T-helper 1 cell treated with Interleukin-12 subunit alpha and Interleukin-12 subunit beta and Interleukin-4 antibody, amounts not matched to agents 30 ng/mL and 1 ng/mL, for 36 hours (primary cell): ENCODE measurements around the gene ARMC2. TPM values are rescaled to one million over a fixed set of nuclear protein-coding genes. Genes with fewer than 3 reads are reported as not detected.
"Not testable (repeated sequence)": the region's sequence is repeated elsewhere in the genome, so short reads cannot be mapped to it uniquely, and the experiment has no call there.

Source experiments
- intact Hi-C: fragments of 100-400 bp; cut with micrococcal nuclease; formaldehyde crosslinking; loops from one replicate; pipeline ENCODE4 v1.15.1; 2024
- total RNA-seq: library from RNA; stranded (reverse); gene quantifications from 2 replicates; pipeline ENCODE4 v1.2.3, GENCODE V29; 2022

ARMC2 gene, protein sequence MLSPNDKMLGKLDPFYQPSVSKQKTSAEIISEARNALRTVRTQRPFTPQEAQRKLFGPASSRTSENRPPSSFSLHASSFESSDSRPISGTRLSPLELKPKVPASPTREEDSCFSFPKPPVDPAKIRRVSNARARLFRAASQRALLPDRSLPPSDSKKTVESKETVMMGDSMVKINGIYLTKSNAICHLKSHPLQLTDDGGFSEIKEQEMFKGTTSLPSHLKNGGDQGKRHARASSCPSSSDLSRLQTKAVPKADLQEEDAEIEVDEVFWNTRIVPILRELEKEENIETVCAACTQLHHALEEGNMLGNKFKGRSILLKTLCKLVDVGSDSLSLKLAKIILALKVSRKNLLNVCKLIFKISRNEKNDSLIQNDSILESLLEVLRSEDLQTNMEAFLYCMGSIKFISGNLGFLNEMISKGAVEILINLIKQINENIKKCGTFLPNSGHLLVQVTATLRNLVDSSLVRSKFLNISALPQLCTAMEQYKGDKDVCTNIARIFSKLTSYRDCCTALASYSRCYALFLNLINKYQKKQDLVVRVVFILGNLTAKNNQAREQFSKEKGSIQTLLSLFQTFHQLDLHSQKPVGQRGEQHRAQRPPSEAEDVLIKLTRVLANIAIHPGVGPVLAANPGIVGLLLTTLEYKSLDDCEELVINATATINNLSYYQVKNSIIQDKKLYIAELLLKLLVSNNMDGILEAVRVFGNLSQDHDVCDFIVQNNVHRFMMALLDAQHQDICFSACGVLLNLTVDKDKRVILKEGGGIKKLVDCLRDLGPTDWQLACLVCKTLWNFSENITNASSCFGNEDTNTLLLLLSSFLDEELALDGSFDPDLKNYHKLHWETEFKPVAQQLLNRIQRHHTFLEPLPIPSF
- 5.6 and 6.1 TPM in 2 replicates for total RNA-seq

DNA sequence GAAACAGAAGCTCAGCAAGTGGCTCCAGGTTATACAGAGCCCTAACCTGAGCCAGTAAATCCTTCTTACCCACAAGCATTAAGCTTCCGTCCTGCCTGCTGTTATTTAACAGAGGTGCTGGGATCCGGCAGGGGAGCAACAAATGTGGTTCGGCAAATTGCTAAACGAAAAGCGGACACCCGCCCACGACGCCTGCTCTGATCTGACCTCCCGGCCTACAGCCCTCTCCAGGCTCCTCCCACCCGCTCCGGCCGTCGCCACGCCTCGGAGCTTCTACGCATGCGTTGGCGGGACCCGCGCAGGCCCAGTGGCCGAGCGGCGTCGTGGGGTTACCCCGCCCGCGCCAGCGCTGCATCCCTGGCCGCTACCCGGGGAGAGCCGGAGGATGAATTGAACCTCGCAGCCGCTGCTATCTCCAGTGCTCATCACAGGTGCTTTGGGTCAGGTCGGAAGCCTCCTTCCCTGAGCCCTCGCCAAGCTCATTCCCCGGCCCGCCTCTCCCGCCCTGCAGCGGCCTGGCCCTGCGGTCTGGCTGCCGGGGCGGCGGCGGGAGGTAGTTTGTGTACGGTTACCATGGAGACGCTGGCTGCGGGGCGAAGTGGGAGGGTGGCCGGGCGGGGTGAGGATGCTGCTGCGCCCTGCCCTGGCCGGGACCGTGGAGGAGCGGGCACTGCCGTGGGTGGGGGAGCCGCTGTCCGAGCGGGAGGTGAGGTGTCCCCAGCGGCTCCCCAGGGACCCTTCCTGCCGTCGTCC, at the start of gene ARMC2:
Gene ARMC2, plus strand, starts transcription at position 307 of the 753 bp plus-strand sequence. CDS start 5,846 bp downstream, outside the sequence.
- intact Hi-C loops: loop anchor here (1.0 to 2.0 kb wide), 8 partner anchors 13 to 289 kb away; partner anchors contain the start of gene CEP57L1

DNA sequence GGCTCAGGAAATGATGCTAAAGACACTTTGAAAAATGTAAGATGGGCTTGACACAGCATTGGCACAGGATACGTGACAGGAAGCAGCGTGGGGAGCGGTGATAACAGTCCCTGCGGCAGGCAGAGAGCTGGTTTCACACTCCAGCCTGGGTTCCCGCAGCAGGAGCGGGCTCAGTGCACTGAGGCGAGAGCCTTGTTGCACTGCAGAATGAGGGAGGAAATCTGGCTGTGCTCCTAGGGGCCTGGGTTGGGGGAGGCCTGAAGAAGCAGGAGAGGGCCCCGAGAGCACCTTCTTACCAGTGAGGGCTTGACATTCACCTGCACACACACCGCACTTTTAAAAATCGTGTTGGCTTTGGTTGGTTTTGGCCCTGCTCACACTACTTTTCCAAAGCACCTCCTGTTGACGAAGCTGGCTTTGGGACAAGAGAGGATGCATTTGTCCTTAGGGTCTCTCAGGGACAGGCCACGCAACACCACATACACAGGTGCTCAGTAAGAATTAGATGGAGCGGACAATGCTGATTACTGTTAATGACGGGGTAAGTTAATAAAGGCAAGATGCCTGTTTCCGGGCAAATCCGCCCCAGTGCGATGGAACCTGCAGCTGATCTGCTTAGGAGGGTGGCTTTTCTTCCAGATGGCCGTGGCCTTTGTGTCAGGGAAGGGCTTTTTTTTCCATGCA, 49.4 kb upstream of the ARMC2 start:
- intact Hi-C loops: loop anchor here (1.0 to 5.0 kb wide), 3 partner anchors 36 to 242 kb away; no protein-coding TSS in a partner anchor

DNA sequence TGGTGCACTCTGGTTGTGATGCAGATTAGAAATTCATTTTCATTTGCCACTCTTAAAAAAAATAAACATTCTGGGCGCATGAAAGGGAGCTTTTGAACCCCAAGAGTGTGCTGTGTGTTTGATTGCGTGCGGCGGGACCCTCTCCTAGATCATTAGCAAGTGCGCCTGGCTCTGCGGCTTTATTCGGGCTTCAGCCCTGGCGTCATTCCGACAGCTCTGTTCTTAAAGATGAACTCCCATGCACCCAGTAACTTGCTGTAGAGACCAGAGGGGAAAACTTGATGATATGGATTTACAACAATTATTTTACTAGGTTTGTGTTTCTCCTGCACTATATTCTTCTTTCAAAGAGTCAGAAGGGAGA, 48.9 kb upstream of the ARMC2 start:
- intact Hi-C loops: loop anchor here (5.0 kb wide), 2 partner anchors 93 to 242 kb away; no protein-coding TSS in a partner anchor

DNA sequence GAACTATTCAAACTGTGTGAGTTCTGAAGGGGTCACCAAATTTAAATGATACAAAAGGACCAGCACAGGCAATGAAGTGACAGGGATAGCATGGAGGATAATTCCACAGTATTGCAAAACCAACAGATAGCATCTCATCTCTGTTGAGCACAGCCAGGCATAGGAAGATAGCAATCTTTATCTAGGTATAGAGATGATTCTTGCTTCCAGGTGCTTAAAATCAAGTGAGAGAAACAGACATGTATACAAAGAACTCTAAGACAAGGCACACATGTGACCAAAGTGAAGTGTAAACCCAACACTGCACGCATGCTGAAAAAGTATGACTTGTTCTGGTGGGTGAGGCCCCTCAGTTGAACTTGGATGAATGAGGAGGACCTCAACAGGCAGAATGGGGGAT, 48.4 kb upstream of the ARMC2 start:
- intact Hi-C loops: loop anchor here (5.0 kb wide), 2 partner anchors 93 to 242 kb away; no protein-coding TSS in a partner anchor

DNA sequence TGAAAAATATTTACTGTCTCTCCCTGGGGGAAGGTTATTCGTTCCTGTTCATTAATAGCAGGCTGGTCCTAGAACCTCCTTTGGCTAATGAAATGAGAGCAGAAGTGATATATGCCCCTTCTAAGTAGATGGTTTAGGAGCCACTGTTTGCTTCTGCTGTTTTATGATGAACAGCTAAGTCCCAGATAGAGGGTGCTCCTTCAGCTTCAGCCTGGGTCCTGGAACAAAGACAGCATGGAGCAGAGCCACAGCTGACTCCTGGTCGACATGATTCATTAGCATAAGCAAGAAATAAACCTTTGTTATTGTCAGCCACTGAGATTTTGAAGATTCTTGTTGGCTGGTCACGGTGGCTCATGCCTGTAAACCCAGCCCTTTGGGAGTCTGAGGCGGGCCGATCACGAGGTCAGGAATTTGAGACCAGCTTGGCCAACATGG, 47.8 kb upstream of the ARMC2 start:
- intact Hi-C loops: no loop called here

DNA sequence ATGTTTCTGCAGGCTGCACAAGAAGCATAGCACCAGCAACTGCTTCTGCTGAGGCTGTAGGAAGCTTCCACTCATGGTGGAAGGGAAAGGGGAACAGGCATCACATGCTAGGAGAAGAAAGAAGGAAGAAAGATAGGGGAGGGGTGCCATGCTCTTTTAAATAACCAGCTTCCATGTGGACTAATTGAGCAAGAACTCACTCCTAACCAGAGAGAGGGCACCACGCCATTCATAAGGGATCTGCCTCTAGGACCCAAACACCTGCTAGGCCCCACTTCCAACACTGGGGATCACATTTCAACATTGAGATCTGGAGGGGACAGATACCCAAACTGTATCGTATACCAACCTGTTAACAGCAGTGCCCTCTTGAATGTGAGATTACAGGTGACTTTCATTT, 46.9 kb upstream of the ARMC2 start:
- intact Hi-C loops: no loop called here

DNA sequence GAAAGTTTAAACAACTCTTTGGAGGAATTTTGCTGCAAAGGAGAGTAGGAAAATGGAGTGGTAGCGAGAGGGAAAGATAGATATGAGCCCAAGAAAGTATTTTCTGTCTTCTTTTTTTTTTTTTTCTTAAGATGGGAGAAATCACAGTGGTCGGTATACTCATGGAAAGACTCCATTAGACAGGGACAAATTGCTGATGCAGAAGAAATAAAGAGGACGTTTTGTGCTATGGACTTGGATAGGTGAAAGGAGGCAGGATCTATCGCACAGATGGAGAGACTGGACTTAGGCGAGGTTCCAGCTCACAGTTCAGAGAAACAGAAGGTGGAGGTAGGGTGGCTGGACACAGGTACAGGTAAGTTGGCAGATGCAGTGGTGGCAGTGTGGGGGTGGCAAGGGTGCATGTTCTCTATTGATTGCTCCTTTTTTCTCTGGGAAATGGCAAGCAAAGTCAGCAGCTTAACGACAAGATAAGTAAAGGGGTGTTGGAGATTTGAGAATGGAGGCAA, 44.2 kb upstream of the ARMC2 start:
- intact Hi-C loops: no loop called here

DNA sequence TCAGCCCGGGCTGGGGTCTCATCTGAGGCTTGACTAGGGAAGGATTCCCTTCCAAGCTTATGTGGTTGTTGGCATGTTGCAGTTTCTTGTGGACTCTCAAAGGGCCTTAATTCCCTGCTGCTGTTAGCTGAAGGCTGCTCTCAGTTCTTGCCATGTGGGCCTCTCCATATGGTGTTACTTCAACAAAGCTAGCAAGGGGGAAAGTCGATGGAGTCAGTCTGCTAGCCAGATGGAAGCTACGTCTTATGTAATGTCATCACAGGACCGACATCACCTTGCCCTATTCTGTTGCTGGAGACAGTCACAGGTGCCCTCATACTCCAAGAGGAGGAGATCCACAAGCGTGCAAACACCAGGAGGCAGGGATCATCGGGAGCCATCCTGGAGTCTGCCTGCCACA, 43.3 kb upstream of the ARMC2 start:
- intact Hi-C loops: no loop called here

DNA sequence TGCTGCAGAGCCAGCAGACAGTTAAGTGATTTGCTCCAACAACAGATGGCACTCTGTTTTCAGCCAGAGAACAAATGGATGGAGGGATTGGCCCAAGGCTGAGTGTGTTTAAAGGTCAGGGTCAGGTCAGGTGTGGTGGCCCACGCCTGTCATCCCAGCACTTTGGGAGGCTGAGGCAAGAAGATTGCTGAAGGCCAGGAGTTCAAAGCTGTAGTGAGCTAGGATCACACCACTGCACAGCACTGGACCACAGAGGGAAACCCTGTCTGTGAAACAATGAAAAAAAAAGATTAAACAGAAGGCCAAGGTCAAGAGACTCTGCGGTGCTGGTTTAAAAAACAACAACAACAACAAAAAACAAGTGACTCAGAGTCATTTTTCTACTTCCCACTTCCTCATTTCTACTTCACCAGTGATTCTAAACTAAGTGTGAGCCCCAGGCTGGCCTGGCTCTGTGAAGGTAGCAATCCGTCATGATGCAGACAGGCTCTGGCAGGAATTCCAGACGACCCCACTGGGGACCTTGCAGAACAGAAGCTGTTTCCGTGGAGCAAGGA, 42.5 kb upstream of the ARMC2 start:
- intact Hi-C loops: no loop called here

DNA sequence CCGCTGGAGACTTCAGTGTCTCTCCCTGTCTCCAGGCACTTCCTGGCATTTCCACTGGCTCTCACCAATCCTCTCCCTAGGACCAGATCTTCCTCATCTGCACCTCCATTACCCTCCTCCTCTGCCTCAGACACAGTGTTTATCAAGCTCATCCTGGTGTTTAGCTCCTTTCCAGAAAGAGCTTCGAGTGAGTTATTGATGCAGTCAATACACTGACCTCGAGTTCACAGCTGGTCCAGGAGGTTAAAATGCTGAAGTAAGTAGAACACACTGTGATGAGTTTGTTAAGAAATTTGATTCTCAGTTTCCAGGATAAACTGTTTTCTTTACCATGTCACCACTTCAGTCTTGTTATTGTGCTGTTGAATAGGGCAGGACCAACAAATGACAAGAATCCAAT, 42.1 kb upstream of the ARMC2 start:
- intact Hi-C loops: no loop called here

DNA sequence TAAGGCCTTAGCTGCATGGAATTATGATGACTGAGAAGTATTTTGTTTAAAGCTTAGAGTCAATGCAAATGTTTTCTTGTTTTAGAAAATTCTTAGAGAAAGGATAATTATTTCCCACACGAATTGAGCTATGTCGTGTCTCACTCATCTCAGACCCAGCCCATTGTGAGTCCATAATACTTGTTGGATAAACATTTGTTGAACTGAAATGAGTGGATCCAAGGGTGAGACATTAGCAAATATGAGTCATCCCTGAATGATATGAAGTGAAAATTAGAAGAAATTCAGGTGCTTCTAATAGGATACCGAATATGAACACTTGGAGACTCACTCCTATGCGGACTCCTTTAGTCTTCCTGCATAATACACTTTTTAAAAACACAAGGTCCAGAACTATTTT, 41.6 kb upstream of the ARMC2 start:
- intact Hi-C loops: no loop called here

DNA sequence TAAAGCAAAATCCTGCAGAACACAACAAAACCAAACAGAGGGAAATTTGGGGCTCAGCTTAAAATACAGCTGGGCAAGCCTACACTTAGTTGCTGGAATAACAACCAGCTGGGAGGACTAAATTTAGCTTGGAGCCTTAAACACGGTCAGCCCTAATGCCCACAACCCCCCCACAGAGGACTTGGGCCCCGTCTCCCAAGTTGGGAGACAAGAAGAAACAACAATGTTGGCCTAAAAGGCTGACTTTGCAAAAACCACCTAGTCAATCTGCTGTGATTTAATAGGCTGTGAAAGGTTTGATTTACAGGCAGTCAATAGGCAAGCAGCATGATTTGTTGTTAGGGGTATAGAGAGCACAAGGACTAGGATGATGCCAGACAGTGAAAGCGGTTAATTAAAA, 40.3 kb upstream of the ARMC2 start:
- intact Hi-C loops: no loop called here

DNA sequence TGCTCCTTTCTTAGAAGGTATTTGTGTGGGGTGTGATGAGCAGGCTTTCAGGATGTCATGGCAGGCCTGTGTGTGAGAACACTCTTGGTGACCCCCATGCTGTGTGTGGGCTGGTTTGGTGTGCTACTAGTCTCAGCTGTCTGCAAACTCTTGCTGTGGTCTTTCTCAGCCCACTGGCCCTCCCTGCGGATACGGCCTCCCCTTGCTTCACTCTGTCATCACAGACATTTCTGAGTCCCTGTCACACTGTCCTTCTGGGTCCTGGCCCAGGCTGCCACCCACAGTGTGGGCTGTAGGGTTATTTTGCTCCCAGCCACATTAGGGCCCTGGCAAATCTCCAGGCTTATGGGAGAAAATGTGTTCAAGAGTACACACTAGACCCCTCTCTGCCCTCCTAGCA, 39.0 kb upstream of the ARMC2 start:
- intact Hi-C loops: no loop called here

DNA sequence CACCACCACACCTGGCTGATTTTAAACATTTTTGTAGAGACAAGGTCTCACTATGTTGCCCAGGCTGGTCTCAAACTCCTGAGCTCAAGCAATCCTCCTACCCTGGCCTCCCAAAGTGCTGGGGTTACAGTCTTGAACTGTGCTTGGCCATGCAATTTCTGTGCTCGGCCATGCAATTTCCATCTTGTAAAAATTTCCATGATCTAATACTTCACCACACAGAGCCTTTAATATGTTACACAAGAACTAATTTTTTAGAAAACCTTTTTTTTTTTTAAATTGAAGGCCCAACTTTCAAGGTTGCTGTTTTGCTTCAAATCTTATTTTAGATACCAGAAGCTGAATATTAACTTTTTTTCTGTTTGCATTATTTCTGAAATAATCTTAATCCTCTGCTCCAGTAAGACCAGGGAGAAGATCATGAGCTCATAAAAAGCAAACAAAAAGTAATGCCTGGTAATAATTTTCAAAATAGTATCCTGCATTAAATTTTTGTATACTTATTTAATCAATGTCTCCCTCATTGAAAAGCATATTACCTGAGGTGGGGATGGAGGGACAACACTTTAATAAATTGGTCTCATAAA, 38.1 kb upstream of the ARMC2 start:
- intact Hi-C loops: no loop called here

DNA sequence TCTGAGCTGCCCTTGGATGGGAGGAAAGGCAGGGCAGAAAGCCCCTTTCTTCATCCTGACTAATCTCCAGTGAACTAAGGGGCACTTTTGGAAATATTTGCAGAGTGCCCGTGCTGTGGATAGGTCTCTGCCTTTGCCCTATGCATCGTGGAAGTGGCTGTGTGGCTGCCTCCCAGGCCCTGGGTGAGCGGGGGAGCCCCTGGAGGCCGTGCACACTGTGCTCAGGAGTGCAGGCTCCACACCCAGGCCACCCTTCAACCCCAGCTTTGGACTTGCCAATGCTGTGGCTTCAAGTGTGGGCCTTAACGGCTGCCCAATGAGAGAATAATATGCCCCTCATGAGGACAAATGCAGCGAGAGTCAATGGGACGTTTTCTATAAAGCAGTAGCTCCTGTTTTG, 36.7 kb upstream of the ARMC2 start:
- intact Hi-C loops: no loop called here

DNA sequence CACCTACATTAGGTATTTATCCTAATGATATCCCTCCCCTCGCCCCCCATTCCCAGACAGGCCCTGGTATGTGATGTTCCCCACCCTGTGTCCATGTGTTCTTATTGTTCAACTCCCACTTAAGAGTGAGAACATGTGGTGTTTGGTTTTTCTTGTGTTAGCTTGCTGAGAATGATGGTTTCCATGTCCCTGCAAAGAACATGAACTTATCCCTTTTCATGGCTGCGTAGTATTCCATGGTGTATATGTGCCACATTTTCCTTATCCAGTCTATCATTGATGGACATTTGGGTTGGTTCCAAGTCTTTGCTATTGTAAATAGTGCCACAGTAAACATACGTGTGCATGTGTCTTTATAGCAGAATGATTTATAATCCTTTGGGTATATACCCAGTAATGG, 35.0 kb upstream of the ARMC2 start:
- intact Hi-C loops: not testable (repeated sequence)

DNA sequence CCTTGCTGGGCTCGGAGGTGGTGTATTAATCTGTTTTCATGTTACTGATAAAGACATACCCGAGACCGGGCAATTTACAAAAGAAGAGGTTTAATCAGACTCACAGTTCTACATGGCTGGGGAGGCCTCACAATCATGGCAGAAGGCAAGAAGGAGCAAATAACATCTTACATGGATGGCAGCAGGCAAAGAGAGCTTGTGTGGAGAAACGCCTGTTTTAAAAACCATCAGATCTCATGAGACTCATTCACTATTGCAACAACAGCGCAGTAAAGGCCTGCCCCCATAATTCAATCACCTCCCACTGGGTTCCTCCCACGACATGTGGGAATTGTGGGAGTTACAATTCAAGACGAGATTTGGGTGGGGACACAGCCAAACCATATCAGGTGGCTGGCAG, 30.9 kb upstream of the ARMC2 start:
- intact Hi-C loops: not testable (repeated sequence)

DNA sequence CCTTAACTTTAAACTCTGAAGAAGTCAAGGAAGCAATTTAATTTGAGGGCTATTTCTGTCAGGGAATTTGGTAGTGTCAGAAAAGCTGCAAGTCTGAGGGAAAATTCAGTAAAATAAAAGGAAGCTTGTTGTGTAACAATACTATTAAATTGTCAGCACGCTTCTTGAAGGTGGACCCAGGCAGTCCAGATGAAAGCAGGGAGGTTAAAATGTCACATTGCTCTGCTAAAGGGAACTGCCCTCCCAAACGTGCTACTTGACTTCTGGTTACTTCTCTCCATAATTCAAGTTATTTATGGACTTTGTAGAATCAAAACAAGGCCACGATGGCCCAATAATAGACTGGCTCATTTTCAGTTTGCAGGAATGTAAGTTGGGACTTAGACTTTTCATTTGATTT, 28.2 kb upstream of the ARMC2 start:
- intact Hi-C loops: no loop called here

DNA sequence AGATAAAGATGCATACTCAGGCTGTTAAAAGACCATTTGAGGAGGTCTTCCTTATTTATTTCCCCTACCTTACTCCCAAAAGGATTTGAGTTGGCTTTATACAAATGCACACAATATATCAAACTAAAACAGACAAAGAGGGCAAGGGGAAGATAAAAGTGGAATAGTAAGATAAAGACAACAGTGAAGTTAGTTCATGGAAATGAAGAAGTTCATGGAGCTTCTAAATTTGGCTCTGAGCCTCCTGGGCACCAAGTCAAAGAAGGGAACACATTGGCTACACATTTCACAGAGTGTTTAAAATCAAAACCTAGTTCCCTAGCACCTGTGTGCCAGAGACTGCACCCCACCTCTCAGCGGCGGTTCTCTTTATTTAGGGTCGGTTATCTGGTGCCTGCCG, 25.8 kb upstream of the ARMC2 start:
- intact Hi-C loops: no loop called here

DNA sequence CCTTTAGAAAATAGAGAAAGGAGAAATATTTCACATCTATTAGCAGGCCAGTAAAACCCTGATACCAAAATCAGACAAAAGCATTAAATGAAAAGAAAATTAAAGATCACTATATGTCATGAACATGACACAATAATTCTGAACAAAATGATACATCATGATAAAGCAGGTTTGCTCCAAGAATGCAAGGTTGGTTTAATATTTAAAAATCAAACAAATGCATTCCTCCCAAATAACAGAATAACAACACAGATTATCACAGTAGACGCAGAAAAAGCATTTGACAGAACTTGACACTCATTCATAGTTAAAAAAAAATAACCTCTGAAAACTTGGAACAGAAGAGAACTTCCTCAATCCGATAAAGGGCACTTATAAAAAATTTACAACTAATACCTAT, 22.9 kb upstream of the ARMC2 start:
- intact Hi-C loops: no loop called here
